WTC11 (cell line): ENCODE data around the gene DACH2. TPM values are rescaled to one million over a fixed set of nuclear protein-coding genes. Genes with fewer than 3 reads are reported as not detected.

ENCODE experiments used
- ATAC-seq: fragments of 200-7000 bp; cut with Tn5 transposase; 2 replicates; pipeline ENCODE4 v1.10.0; 2021; ENCODE audit warnings: mild to moderate bottlenecking, moderate library complexity
- CTCF ChIA-PET: fragments of 300-600 bp; sonication (Branson Sonifier 250); formaldehyde crosslinking; loops from one replicate; lab custom pipeline; 2021; ENCODE audit warnings: antibody characterized with exemption; lab: Charles Lee
- POLR2A ChIA-PET: fragments of 350-600 bp; sonication (Branson Sonifier 250); formaldehyde crosslinking; loops from one replicate; lab custom pipeline; 2021; ENCODE audit warnings: antibody characterized with exemption; lab: Charles Lee
- DNase-seq: peaks from one replicate; pipeline ENCODE4 v3.0.0; 2021; ENCODE audit warnings: low spot score
- H3K27ac Mint-ChIP-seq: 2 replicates; pipeline ENCODE4 v1.8.0; 2021; ENCODE audit warnings: mixed read lengths
- H3K27me3 Mint-ChIP-seq: 2 replicates; pipeline ENCODE4 v1.8.0; 2021; ENCODE audit warnings: low read depth, mild to moderate bottlenecking, moderate library complexity, mixed read lengths
- H3K36me3 Mint-ChIP-seq: 2 replicates; pipeline ENCODE4 v1.8.0; 2021; ENCODE audit warnings: mixed read lengths
- H3K4me1 Mint-ChIP-seq: 2 replicates; pipeline ENCODE4 v1.8.0; 2022; ENCODE audit warnings: mixed read lengths
- H3K4me3 Mint-ChIP-seq: 2 replicates; pipeline ENCODE4 v1.8.0; 2021; ENCODE audit warnings: mild to moderate bottlenecking, moderate library complexity, mixed read lengths
- H3K9me3 Mint-ChIP-seq: 2 replicates; pipeline ENCODE4 v1.8.0; 2021; ENCODE audit warnings: mixed read lengths
- ARID4B ChIP-seq: sonication (generic); formaldehyde crosslinking; IDR thresholded peaks from 2 replicates; pipeline ENCODE4 v1.8.0; 2023; ENCODE audit warnings: missing genetic modification reagents, mild to moderate bottlenecking, borderline replicate concordance
- ATF3 ChIP-seq: sonication (generic); formaldehyde crosslinking; conservative IDR thresholded peaks from 2 replicates; pipeline ENCODE4 v1.8.1; 2022; ENCODE audit warnings: mild to moderate bottlenecking, missing genetic modification reagents
- ESRRA ChIP-seq: sonication (generic); formaldehyde crosslinking; IDR thresholded peaks from 2 replicates; pipeline ENCODE4 v1.8.1; 2022; ENCODE audit warnings: mild to moderate bottlenecking, missing genetic modification reagents, borderline replicate concordance
- IRF2 ChIP-seq: sonication (generic); formaldehyde crosslinking; IDR thresholded peaks from 2 replicates; pipeline ENCODE4 v1.8.0; 2022; ENCODE audit warnings: low read depth, missing genetic modification reagents, borderline replicate concordance
- JUN ChIP-seq: sonication (generic); formaldehyde crosslinking; IDR thresholded peaks from 2 replicates; pipeline ENCODE4 v1.8.0; 2023; ENCODE audit warnings: mild to moderate bottlenecking, missing genetic modification reagents
- MAX ChIP-seq: sonication (generic); formaldehyde crosslinking; IDR thresholded peaks from 2 replicates; pipeline ENCODE4 v1.8.0; 2022; ENCODE audit warnings: mild to moderate bottlenecking, missing genetic modification reagents
- NFE2L1 ChIP-seq: sonication (generic); formaldehyde crosslinking; IDR thresholded peaks from 2 replicates; pipeline ENCODE4 v1.8.1; 2023; ENCODE audit warnings: missing genetic modification reagents
- SMAD4 ChIP-seq: sonication (generic); formaldehyde crosslinking; IDR thresholded peaks from 2 replicates; pipeline ENCODE4 v1.8.0; 2022; ENCODE audit warnings: mild to moderate bottlenecking, missing genetic modification reagents
- STAT6 ChIP-seq: sonication (generic); formaldehyde crosslinking; conservative IDR thresholded peaks from 2 replicates; pipeline ENCODE4 v1.8.1; 2023; ENCODE audit warnings: mild to moderate bottlenecking, low read depth, missing genetic modification reagents, moderate library complexity
- TCF7 ChIP-seq: sonication (generic); formaldehyde crosslinking; IDR thresholded peaks from 2 replicates; pipeline ENCODE4 v1.8.0; 2022; ENCODE audit warnings: mild to moderate bottlenecking, low read depth, missing genetic modification reagents, moderate library complexity
- TEAD1 ChIP-seq: sonication (generic); formaldehyde crosslinking; IDR thresholded peaks from 2 replicates; pipeline ENCODE4 v1.8.0; 2022; ENCODE audit warnings: mild to moderate bottlenecking, missing genetic modification reagents
- ZMAT4 ChIP-seq: fragments of 250-450 bp; sonication (Bioruptor Pico); IDR thresholded peaks from 2 replicates; pipeline ENCODE4 v1.9.0; 2021; ENCODE audit warnings: mild to moderate bottlenecking
- ZNF281 ChIP-seq: sonication (generic); formaldehyde crosslinking; IDR thresholded peaks from 2 replicates; pipeline ENCODE4 v1.8.0; 2023; ENCODE audit warnings: mild to moderate bottlenecking, missing genetic modification reagents
- ZNF423 ChIP-seq: fragments of 250-450 bp; sonication (Bioruptor Pico); IDR thresholded peaks from 2 replicates; pipeline ENCODE4 v2.1.2; 2022; ENCODE audit warnings: mild to moderate bottlenecking, moderate library complexity
- ZNF532 ChIP-seq: fragments of 250-450 bp; sonication (Bioruptor Pico); IDR thresholded peaks from 2 replicates; pipeline ENCODE4 v1.9.0; 2021; ENCODE audit warnings: mild to moderate bottlenecking, borderline replicate concordance
- total RNA-seq: library from RNA; stranded (reverse); gene quantifications from 3 replicates; pipeline ENCODE4 v1.2.3, GENCODE V29; 2021

Gene DACH2
- total RNA-seq, 1 experiment from 2014 or later = 3.5 TPM

GRCh38 chrX:86829786-86830185, 681.5 kb downstream of the DACH2 start:
- H3K36me3 Mint-ChIP-seq = peaks cover 18% of the 10 kb centered on the region
- H3K9me3 Mint-ChIP-seq = peaks cover 14% of the 10 kb centered on the region
- CTCF ChIA-PET = no interaction called here
- peaks cover 40% of the 10 kb centered on the region for H3K4me1 Mint-ChIP-seq
- no peak for DNase-seq
- H3K27me3 Mint-ChIP-seq = no peaks in the 10 kb centered on the region
- TF ChIP-seq ZMAT4 (CRISPR knock-in tag) (no peak), TCF7 (no peak), TEAD1 (CRISPR knock-in tag) (no peak), MAX (CRISPR knock-in tag) (no peak), ARID4B (CRISPR knock-in tag) (no peak), ATF3 (CRISPR knock-in tag) (no peak), JUN (no peak), ZNF532 (CRISPR knock-in tag) (no peak), IRF2 (CRISPR knock-in tag) (no peak), SMAD4 (no peak), ESRRA (CRISPR knock-in tag) (no peak), ZNF281 (CRISPR knock-in tag) (no peak), ZNF423 (CRISPR knock-in tag) (no peak), NFE2L1 (CRISPR knock-in tag) (no peak), STAT6 (CRISPR knock-in tag) (no peak)
- TF ChIP-seq, all 79 proteins: peak for 0
- Mint-ChIP-seq H3K27ac (peak overlapping the region; percentile 72), H3K4me3 (no peak overlapping the region)
- no peak for ATAC-seq
- POLR2A ChIA-PET = no interaction called here
